NCI-H446 (cell line): ENCODE data around the gene LASP1NB.
"Not testable (repeated sequence)": the region's sequence is repeated elsewhere in the genome, so short reads cannot be mapped to it uniquely, and the experiment has no call there.

Experiments used
- DNase-seq, 2 experiments: peaks; one replicate each; lab custom pipeline; 2025; lab: John Stamatoyannopoulos, UW

The LASP1NB gene

GRCh38 chr17:38918129-38918913 is 7.1 kb upstream of the LASP1NB start:
- no peak for DNase-seq

GRCh38 chr17:38918916-38919315 is 6.5 kb upstream of the LASP1NB start:
- DNase-seq = no peak

- DNase-seq = no peak
Measured at GRCh38 chr17:38919316-38920078, 5.9 kb upstream of the LASP1NB start.

GRCh38 chr17:38920374-38921291 is 4.8 kb upstream of the LASP1NB start:
- no peak for DNase-seq

GRCh38 chr17:38921756-38922411 is 3.5 kb upstream of the LASP1NB start:
- DNase-seq = no peak

GRCh38 chr17:38922538-38923297 is 2.7 kb upstream of the LASP1NB start:
- DNase-seq = peak; percentile 56 to 87

GRCh38 chr17:38926293-38927070 is 1.1 kb downstream of the LASP1NB start:
- no peak for DNase-seq

GRCh38 chr17:38930782-38931181 is 5.4 kb downstream of the LASP1NB start:
- DNase-seq = not testable (repeated sequence)

- DNase-seq = not testable (repeated sequence)
Measured at GRCh38 chr17:38933962-38934361, 8.5 kb downstream of the LASP1NB start.

GRCh38 chr17:38939987-38940386 is 14.6 kb downstream of the LASP1NB start:
- no peak for DNase-seq

- no peak for DNase-seq
Measured at GRCh38 chr17:38940404-38940803, 15.0 kb downstream of the LASP1NB start.

- DNase-seq = no peak
Measured at GRCh38 chr17:38942696-38943334, 17.4 kb downstream of the LASP1NB start.

- no peak for DNase-seq
Measured at GRCh38 chr17:38943607-38944006, 18.2 kb downstream of the LASP1NB start.

GRCh38 chr17:38947189-38947588 is 21.8 kb downstream of the LASP1NB start:
- no peak for DNase-seq

- DNase-seq = not testable (repeated sequence)
Measured at GRCh38 chr17:38953800-38954199, 28.4 kb downstream of the LASP1NB start.

GRCh38 chr17:38958326-38958725 is 32.9 kb downstream of the LASP1NB start:
- no peak for DNase-seq

- no peak for DNase-seq
Measured at GRCh38 chr17:38958756-38959155, 33.3 kb downstream of the LASP1NB start.

GRCh38 chr17:38959508-38959907 is 34.1 kb downstream of the LASP1NB start:
- no peak for DNase-seq

- no peak for DNase-seq
Measured at GRCh38 chr17:38960402-38960801, 35.0 kb downstream of the LASP1NB start.

GRCh38 chr17:38961413-38961812 is 36.0 kb downstream of the LASP1NB start:
- no peak for DNase-seq
